ENCODE data around the gene NOTCH3.

- TF ChIP-seq CTCF (IDR thresholded peaks at IDR 0.05) (no peak), POLR2A (IDR thresholded peaks at IDR 0.05) (no peak)
These were observed 86.6 kb downstream of the NOTCH3 start for GRCh38 chr19:15114153-15114540.
